GM19467 (cell line): ENCODE measurements around the gene GNPAT.

Experiments
- ATAC-seq: cut with Tn5 transposase; IDR thresholded peaks from one replicate; pipeline ENCODE4 v1.9.1; 2021; ENCODE audit warnings: mild to moderate bottlenecking, moderate library complexity; ENCODE audit not compliant: unreplicated experiment

GNPAT gene

GRCh38 chr1:231241750-231242149 lies 738 bp downstream of the GNPAT start:
- ATAC-seq: no peak

- no peak for ATAC-seq
Measured at GRCh38 chr1:231242516-231243198, 1.6 kb downstream of the GNPAT start.

GRCh38 chr1:231248778-231249177 lies 7.8 kb downstream of the GNPAT start:
- no peak for ATAC-seq

GRCh38 chr1:231252336-231252735 lies 11.3 kb downstream of the GNPAT start:
- ATAC-seq: no peak

GRCh38 chr1:231260351-231260750 lies 19.3 kb downstream of the GNPAT start:
- ATAC-seq: no peak

- no peak for ATAC-seq
Measured at GRCh38 chr1:231264642-231265041, 23.6 kb downstream of the GNPAT start.

GRCh38 chr1:231265379-231265778 lies 24.4 kb downstream of the GNPAT start:
- no peak for ATAC-seq

GRCh38 chr1:231266811-231267322 lies 25.9 kb downstream of the GNPAT start:
- no peak for ATAC-seq

GRCh38 chr1:231272173-231272572 lies 31.2 kb downstream of the GNPAT start:
- no peak for ATAC-seq

GRCh38 chr1:231272880-231273279 lies 31.9 kb downstream of the GNPAT start:
- no peak for ATAC-seq

- ATAC-seq: no peak
Measured at GRCh38 chr1:231274119-231274825, 33.3 kb downstream of the GNPAT start.

- no peak for ATAC-seq
Measured at GRCh38 chr1:231278100-231278790, 37.2 kb downstream of the GNPAT start.

GRCh38 chr1:231279081-231279480 lies 38.1 kb downstream of the GNPAT start:
- ATAC-seq: no peak

GRCh38 chr1:231279683-231280082 lies 38.7 kb downstream of the GNPAT start:
- no peak for ATAC-seq

GRCh38 chr1:231284441-231284840 lies 43.4 kb downstream of the GNPAT start:
- no peak for ATAC-seq

- no peak for ATAC-seq
Measured at GRCh38 chr1:231286603-231287002, 45.6 kb downstream of the GNPAT start.

- no peak for ATAC-seq
Measured at GRCh38 chr1:231295938-231296337, 54.9 kb downstream of the GNPAT start.

- ATAC-seq: no peak
Measured at GRCh38 chr1:231301990-231302389, 61.0 kb downstream of the GNPAT start.

GRCh38 chr1:231310391-231310934 lies 69.5 kb downstream of the GNPAT start:
- ATAC-seq: no peak

- no peak for ATAC-seq
Measured at GRCh38 chr1:231311720-231312431, 70.9 kb downstream of the GNPAT start.

GRCh38 chr1:231312432-231312788 lies 71.4 kb downstream of the GNPAT start:
- no peak for ATAC-seq
